T-helper 9 cell (primary cell): Measurements from ENCODE around the gene DNAAF1.

ENCODE experiments used
- DNase-seq: peaks from one replicate; pipeline ENCODE4 v3.0.0-alpha.2; 2020

DNAAF1 gene

GRCh38 chr16:84124257-84125073, 20.6 kb upstream of the DNAAF1 start:
- DNase-seq: no peak

DNA sequence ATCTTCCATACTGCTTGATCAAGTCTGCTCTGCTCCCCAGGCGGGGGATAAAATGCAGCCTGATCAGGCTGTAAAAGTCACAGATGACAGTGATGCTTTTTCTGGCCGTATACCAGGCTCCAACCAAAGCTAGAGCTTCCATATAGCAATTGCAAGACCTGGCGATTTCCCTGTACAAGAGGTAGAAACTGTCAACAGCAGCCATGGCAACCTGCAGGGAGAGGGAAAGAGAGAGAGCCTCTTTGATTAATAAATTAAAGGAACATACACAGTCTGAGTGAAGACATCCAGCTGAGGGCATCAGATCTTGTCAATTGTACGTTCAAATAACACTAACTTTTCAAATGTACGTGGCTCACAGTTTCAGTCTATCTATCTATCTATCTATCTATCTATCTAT, 14.0 kb upstream of the DNAAF1 start:
- DNase-seq: no peak

- DNase-seq: no peak
Observed at GRCh38 chr16:84132527-84133285, 12.4 kb upstream of the DNAAF1 start.

DNA sequence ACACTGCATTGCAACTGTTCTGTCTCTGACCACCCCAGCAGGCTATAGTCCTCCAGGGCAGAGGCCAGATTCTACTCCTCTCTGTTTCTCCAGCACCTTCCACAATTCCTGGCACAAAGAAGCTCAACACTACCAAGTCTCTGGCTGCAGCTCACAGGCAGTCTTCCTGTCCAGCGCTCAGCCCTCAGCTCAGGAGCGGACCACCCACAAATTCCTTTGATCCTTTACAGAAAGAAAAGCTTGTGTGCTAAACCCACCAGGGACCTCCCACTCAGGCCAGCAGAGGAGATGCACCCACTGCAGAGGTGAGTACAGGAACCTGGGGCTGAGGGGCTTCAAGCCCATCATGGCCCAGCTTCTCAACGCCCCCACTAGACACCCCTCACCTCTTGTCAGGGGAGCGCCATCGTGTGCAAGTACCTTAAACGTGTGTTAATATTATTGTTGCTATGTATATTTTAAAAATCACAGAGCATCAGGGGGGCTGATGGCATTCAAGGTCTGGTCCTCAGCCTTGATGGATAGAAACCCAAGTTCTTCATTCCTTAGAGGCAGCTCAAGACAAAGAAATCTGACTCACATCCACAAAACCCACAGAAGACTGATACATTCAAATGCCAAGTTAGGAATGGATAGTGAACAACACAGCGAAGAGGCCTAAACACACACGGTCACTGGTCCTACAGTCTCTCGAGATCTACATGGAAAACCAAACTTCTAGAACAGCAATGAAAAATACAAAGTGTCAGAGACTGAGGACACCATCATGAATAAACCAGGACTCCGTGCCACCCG, 8.6 kb upstream of the DNAAF1 start:
- no peak for DNase-seq

- DNase-seq: no peak
Observed at GRCh38 chr16:84137287-84137686, 7.8 kb upstream of the DNAAF1 start.

DNA sequence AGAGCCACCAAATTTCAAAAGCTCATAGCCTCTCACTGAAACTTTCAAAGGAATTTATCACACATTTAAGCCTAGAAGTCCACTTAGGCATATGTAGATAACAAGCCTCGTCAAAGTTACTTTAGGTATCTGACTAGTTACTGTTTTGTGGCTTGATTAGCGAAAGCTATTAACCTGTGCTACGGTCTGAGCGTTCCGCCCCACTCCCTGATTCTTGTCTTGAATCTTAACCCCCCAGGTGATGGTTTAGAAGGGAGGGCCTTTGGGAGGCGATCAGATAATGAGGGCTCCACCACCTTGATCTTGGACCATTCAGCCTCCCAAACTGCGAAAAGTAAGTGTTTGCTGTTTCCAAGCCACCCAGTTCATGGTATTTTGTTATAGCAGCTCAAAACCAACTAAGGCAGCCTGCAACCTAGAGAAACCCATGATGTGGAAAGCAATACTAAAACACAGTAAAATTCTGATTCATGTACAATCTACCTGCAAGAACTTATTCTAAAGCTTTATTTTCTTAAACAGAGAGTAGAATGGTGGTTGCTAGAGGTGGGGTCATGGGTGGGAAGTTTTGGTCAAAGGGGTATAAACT, 7.2 kb upstream of the DNAAF1 start:
- no peak for DNase-seq

GRCh38 chr16:84138500-84138823, 6.6 kb upstream of the DNAAF1 start:
- no peak for DNase-seq

DNA sequence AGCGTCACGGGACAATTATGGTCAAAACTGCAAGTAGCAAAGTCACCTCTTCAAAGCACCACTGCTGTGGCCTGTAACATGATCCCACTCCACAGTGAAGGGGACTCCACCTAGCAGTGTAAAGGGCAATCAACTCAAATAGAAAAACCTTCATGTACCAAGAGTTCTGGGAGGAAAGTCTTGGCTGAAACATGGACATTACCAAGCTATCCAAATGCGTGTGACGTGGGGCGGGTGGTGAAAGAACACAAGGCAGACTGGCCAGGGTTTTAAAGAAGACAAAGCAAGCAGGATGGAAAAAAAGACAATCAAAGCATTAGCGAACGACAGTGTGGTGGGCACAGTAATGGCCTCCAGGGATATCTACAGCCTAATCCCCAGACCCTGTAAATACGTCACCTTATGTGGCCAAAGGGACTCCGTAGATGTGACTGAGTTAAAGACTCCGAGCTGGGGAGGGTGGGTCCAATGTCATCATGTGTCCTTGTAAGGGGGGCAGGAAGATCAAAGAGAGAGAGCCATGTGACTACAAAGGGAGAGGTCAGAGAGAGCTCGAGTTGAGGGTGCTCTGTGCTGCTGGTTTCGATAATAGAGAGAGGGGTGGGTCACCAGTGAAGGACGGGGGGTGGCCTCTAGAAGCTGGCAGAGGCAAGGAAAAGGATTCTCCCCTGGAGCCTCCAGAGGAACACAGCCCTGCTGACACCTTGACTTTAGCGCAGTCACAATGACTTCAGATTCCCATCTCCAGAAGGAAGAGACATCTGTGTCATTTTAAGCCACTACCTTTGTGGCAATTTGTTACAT, 6.1 kb upstream of the DNAAF1 start:
- no peak for DNase-seq

DNA sequence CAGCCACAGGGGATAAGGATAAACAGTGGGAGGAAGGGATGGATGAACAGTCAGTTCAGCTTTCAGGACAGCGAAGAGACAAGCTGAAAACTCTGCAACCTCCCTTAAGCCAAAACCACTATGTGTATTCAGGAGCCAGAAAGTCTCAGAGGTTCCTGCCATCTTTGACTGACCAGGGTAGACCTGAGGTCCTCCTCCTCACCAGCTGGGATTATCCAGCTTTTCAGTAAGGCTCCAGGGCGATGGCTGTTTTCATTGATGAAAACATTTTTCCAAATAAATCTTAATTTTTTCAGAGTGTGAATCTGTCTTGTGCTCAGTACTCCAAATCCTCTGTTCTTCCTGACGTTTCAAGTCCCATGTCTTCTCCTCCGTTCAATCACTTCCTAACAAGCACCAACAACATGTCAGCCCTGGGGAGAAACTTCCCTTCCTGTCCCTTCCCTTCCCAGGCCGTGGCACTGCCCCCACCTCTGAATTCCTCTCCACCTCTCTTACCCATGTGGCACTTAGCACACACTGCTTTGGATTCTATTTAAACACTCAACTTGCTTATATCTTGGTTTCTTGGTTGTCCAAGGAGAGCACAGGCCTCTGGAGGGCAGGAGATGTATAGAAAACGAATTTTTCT, 5.4 kb upstream of the DNAAF1 start:
- DNase-seq: no peak

GRCh38 chr16:84141143-84141670, 3.9 kb upstream of the DNAAF1 start:
- DNase-seq: no peak

DNA sequence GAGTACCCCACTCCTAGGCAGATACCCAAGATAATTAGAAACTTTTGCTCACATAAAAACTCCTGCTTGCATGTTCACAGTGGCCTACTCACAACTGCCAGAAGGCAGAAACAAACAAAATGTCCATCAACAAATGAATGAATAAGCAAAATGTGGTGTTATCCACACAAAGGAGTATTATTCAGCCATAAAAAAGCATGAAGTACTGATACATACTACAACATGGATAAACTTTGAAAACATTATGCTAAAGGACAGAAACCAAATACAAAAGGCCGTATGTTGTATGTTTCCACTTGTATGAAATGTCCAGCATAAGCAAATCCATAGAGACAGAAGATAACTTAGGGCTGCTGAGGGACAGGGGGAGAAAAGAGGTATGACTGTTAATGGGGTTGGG, 2.0 kb upstream of the DNAAF1 start:
- DNase-seq: no peak

DNA sequence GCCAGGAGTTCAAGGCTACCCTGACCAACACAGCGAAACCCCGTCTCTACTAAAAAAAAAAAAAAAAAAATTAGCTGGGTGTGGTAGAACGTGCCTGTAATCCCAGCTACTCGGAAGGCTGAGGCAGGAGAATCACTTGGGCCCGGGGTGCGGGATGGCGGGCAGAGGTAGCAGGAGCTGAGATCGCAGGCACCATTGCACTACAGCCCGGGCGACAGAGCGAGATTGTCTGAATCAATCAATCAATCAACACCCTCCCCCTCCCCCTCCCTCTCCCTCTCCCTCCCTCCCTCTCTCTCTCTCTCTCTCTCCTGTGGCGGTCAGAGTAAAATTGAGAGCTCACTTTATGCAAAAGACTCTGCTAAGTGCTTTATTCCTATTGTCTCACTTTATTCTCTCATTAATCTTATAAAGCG, 1.3 kb upstream of the DNAAF1 start:
- DNase-seq: no peak

- DNase-seq: peak; percentile 36
Observed at GRCh38 chr16:84144209-84144858, 774 bp upstream of the DNAAF1 start.

DNA sequence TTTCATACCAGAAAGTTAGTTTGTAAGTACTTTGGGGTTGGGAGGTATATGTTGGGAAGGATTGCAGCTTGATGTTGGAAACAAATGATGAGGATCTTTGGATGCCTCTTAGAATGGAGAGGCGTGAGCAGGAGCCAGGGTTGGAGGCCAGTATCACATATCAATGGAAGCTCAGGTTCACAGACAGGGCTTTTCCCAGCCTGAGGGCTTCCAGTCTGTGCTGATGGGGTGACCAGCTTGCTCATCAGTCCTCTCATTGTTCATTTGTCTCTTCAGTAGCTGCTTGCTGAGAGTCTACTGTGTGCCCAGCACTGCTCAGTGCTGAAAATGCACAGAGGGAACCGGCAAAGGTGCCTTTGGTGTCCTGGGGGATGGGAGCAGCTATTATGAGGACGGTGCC, 5.8 kb downstream of the DNAAF1 start:
- no peak for DNase-seq

DNA sequence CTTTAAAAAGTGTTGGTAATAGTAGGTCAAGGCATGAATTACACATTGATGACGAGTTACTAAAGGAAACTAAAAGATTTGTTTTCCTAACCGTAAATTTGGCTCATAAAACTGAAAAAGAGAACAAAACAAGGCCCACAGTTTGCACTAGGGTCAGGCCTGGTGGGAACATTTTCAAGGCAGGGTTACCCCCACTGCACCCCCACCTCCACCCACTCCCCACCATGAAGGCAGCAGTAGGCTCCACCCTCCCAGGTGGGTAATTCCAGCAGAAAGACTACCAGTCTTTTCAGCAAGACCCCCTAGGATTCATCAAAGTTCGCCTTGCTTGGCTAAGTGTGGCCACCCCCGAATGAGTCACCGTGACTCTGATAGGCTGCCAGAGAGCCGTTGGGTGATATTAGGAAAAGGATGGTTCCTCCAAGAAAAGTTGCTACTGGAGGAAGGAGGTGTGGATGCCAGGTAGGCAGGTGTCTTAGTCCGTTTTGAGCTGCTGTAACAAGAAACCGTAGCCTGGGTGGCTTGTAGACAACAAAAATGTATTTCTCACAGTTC, 8.6 kb downstream of the DNAAF1 start:
- DNase-seq: no peak

DNA sequence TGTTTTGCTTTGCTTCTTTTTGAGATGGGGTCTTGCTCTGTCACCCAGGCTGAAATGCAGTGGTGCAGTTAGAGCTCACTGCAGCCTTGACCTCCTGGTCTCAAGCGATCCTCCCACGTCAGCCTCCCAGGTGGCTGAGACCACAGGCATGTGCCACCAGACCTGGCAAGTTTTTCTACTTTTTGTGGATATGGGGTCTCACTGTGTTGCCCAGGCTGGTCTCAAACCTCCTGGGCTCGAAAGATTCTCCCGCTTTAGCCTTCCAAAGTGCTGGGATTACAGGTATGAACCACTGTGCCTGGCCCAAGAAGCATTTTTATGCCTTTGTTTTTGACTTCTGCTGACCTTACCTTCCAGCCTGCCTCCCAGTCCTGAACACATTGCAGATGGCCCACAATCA, 10.1 kb downstream of the DNAAF1 start:
- DNase-seq: no peak

DNA sequence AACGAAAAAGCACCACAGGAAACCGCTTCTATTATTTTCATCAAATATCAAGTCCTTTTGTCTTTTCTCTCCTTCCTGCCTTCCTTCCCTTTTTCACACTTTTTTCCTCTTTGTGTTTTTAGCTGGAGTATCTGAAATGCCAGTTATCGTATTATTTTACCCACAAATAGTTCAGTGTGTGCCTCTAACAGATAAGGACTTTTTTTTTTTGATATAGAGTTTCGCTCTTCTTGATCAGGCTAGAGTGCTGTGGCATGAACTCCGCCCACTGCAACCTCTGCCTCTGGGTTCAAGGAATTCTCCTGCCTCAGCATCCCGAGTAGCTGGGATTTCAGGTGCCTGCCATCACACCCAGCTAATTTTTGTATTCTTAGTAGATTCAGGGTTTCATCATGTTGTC, 10.7 kb downstream of the DNAAF1 start:
- no peak for DNase-seq

DNA sequence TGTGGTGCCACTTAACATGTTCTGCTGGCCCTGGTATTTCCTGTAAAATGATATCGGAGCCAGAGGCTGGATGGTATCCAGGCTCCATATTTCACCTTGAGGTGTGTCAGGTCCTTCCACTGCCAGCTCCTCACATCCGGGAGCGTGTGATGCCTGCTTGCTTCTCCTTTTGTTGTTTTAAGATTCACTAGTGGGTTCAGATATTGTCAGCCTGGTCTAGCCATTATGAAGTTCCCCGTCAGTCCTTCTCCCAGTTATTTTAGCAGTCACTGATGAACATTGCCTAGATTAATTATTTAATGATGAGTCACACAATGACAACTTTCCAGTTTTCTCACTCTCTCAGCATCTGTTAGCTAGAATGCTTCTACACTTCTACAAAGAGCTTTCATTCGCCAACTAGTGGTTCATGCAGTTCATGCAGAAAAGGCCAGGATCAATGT, 11.3 kb downstream of the DNAAF1 start:
- no peak for DNase-seq

- no peak for DNase-seq
Observed at GRCh38 chr16:84159007-84159406, 13.9 kb downstream of the DNAAF1 start.

- DNase-seq: no peak
Observed at GRCh38 chr16:84159800-84160199, 14.7 kb downstream of the DNAAF1 start.

DNA sequence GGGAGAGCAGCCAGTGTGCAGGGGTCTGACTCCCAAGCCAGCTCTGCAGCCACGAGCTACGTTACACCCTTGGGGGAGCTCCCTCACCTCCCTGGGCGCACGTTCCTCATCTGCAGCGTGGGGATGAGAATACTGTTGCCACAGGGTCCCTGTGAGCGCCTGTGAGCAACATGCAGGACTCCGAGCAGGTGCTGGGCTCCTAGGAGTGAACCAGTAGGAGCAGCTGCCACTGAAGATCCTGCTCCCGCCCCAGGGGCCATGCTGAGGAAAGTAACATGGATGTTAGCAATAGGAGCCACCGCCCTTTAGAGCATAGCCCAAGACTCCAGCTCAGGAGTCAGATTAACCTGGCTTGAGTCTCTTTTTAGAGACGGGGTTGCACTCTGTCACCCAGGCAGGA, 15.9 kb downstream of the DNAAF1 start:
- no peak for DNase-seq
